DOHH2 (cell line): ENCODE data around the gene PADI3.

Source experiments
- EZH2phosphoT487 ChIP-seq: fragments of 200-600 bp; sonication (generic); IDR thresholded peaks from 2 replicates; pipeline ENCODE4 v1.6.1; 2017; ENCODE audit warnings: borderline replicate concordance, mild to moderate bottlenecking, antibody characterized with exemption, low read length, moderate library complexity, mixed read lengths
- TF ChIP-seq, protein P1 (sequence below): fragments of 200-600 bp; sonication (generic); IDR thresholded peaks from one replicate; pipeline ENCODE4 v1.5.1; 2014; ENCODE audit warnings: antibody characterized with exemption, mild to moderate bottlenecking, low read depth, low read length; ENCODE audit not compliant: poor library complexity, severe bottlenecking

- TF ChIP-seq, protein P1, sequence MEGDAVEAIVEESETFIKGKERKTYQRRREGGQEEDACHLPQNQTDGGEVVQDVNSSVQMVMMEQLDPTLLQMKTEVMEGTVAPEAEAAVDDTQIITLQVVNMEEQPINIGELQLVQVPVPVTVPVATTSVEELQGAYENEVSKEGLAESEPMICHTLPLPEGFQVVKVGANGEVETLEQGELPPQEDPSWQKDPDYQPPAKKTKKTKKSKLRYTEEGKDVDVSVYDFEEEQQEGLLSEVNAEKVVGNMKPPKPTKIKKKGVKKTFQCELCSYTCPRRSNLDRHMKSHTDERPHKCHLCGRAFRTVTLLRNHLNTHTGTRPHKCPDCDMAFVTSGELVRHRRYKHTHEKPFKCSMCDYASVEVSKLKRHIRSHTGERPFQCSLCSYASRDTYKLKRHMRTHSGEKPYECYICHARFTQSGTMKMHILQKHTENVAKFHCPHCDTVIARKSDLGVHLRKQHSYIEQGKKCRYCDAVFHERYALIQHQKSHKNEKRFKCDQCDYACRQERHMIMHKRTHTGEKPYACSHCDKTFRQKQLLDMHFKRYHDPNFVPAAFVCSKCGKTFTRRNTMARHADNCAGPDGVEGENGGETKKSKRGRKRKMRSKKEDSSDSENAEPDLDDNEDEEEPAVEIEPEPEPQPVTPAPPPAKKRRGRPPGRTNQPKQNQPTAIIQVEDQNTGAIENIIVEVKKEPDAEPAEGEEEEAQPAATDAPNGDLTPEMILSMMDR: no peak
- TF ChIP-seq EZH2phosphoT487: no peak
These were observed 44.1 kb upstream of the PADI3 start, which contains the start of gene PADI1 for GRCh38 chr1:17204546-17205440.
